Small intestine (tissue), 7 donors: ENCODE measurements around the gene PLIN5. TPM values are rescaled to one million over a fixed set of nuclear protein-coding genes. Genes with fewer than 3 reads are reported as not detected.
"Not testable (repeated sequence)": the region's sequence is repeated elsewhere in the genome, so short reads cannot be mapped to it uniquely, and the experiment has no call there.

ENCODE experiments used
- DNase-seq, 2 donors: peaks; one replicate each; pipeline versions ENCODE4 v3.0.0 to v3.0.0-alpha.2; 2013
- FAIRE-seq: peaks from 2 replicates; lab custom pipeline; 2012; peaks lifted over from hg19 to GRCh38; lab: Jason Lieb, UNC
- H3K27ac ChIP-seq, 3 donors: one replicate each; pipeline ENCODE4 v1.5.1; 2013; ENCODE audit warnings: low read length in 2 of 3, mild to moderate bottlenecking in 2 of 3, control low read depth in 1 of 3, inconsistent platforms in 1 of 3, low read depth in 1 of 3, moderate library complexity in 1 of 3
- H3K27me3 ChIP-seq, 3 donors: one replicate each; pipeline ENCODE4 v1.6.1; 2013; ENCODE audit warnings: low read length in 3 of 3, inconsistent platforms in 1 of 3; ENCODE audit not compliant: control insufficient read depth in 3 of 3, insufficient read depth in 3 of 3
- H3K36me3 ChIP-seq, 3 donors: one replicate each; pipeline ENCODE4 v1.6.1; 2013; ENCODE audit warnings: low read length in 3 of 3, inconsistent platforms in 1 of 3, low read depth in 1 of 3, mild to moderate bottlenecking in 1 of 3, moderate library complexity in 1 of 3; ENCODE audit not compliant: control insufficient read depth in 3 of 3, insufficient read depth in 2 of 3
- H3K4me1 ChIP-seq, 3 donors: one replicate each; pipeline ENCODE4 v1.6.1; 2013; ENCODE audit warnings: low read length in 2 of 3, inconsistent platforms in 1 of 3, low read depth in 1 of 3, mild to moderate bottlenecking in 1 of 3, moderate library complexity in 1 of 3; ENCODE audit not compliant: control insufficient read depth in 3 of 3, insufficient read depth in 2 of 3
- H3K4me3 ChIP-seq, 3 donors: one replicate each; pipeline ENCODE4 v1.5.1; 2013; ENCODE audit warnings: low read length in 3 of 3, control low read depth in 1 of 3, inconsistent platforms in 1 of 3, low read depth in 1 of 3, mild to moderate bottlenecking in 1 of 3, moderate library complexity in 1 of 3
- H3K9me3 ChIP-seq, 2 donors: one replicate each; pipeline ENCODE4 v1.6.1; 2013; ENCODE audit warnings: low read depth in 1 of 2, low read length in 1 of 2; ENCODE audit not compliant: control insufficient read depth in 2 of 2, insufficient read depth in 1 of 2
- WGBS, 3 donors: extraction: QIAGEN DNeasy Blood & Tissue Kit; methylation state at CpG; one replicate each; pipeline ENCODE4 v1.1.7; 2013; 5-methylcytosine and 5-hydroxymethylcytosine counted together
- polyA plus RNA-seq, 4 donors: library from polyadenylated mRNA; stranded (reverse) in 3 of 4; unstranded in 1 of 4; fragments of 200-250 nt in 3 of 4; fragments of 120-200 nt in 1 of 4; gene quantifications; one replicate each; pipeline versions ENCODE4 v1.2.1 to v1.2.3, GENCODE V29; 2013
- donor health status: healthy with polysubstance abuse.
- donor health status: control.
- donor health status: control.
- donor health status: Bipolar disorder and iron deficiency.
- donor health status: healthy.

Gene PLIN5
- polyA plus RNA-seq, 4 donors = 0.27 to 4.5 (median 1.9) TPM

DNA sequence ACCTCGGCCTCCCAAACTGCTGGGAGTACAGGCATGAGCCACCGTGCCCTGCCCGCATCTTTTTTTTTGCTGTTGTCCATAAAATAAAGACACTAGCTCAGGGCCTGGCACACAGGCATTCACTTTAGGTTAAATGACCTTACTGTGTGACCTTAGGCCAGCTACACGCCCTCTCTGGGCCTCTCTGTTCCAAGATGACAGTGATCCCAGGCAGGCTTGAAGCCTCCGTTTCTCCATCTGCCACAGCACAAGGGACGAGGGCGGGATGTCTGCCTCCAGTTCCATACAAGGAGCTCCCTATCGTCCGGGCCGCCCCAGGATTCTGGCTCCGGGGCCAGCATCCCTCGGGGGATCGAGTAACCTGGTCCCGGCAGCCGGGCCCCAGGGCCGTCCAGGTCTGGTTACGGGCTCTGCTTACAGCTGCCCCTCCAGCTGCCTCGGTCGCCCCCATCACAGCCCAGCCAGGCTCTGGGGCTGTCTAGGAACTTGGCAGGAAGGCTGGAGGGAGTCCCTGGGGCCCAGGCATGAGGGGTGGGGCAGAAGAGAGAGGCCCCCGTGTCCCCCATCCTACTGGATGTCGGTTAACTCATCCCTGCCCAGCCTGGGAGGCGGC is 36.4 kb upstream of the PLIN5 start:
- no peak for DNase-seq
- Histone ChIP-seq H3K27ac (no peak overlapping the region), H3K9me3 (no peaks in the 10 kb centered on the region), H3K36me3 (no peaks in the 10 kb centered on the region), H3K4me3 (no peak overlapping the region), H3K27me3 (peaks cover 0 to 28% (median 3%) of the 10 kb centered on the region in 3 donors), H3K4me1 (no peaks in the 10 kb centered on the region)
- FAIRE-seq = no peak
- 55 to 59% (median 55%) methylated on average over 22 of the region's 22 CpGs for WGBS, 3 donors

DNA sequence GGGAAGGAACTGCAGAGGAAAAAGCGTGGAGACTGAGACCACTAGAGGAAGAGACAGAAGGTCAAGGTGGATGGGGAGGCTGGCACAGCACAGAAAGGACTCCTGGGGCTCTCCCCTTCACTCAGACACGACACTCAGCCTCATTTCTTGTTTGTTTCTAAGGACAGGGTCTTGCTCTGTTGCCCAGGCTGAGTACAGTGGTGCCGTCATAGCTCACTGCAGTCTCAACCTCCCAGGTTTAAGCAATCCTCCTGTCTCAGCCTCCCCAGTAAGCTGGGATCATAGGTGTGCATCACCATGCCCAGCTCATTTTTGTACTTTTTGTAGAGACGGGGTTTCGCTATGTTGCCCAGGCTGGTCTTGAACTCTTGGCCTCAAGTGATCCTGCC is 35.9 kb upstream of the PLIN5 start:
- Histone ChIP-seq H3K27ac (no peak overlapping the region), H3K27me3 (peaks cover 0 to 23% (median 3%) of the 10 kb centered on the region in 3 donors), H3K4me1 (no peaks in the 10 kb centered on the region), H3K9me3 (no peaks in the 10 kb centered on the region), H3K36me3 (no peaks in the 10 kb centered on the region), H3K4me3 (no peak overlapping the region)
- WGBS, 3 donors = 72 to 81% (median 73%) methylated on average over 5 of the region's 5 CpGs
- FAIRE-seq (no peak), DNase-seq (no peak)

DNA sequence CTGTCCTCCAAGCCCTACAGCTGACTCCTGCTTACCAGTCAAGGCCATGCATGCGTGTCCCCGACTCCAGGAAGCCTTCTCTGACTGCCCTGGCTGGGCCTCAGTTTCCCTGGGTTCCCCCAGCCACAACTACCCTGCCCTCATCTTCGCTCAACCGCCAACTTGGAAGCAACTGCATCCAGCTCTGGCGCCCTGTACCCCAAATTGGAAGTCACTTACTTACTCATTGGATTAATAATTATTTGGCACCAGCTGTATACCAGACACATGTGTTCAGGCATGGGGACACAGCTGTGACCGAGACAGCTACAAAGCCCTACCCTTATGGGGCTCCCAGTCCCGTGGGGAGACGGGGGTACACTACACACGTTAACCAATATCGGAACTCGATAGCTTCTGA is 35.4 kb upstream of the PLIN5 start:
- 67 to 77% (median 72%) methylated on average over 11 of the region's 11 CpGs for WGBS, 3 donors
- Histone ChIP-seq H3K27ac (no peak overlapping the region), H3K9me3 (no peaks in the 10 kb centered on the region), H3K27me3 (peaks cover 0 to 18% (median 0%) of the 10 kb centered on the region in 3 donors), H3K4me1 (no peaks in the 10 kb centered on the region), H3K4me3 (no peak overlapping the region), H3K36me3 (no peaks in the 10 kb centered on the region)
- DNase-seq (no peak), FAIRE-seq (no peak)

DNA sequence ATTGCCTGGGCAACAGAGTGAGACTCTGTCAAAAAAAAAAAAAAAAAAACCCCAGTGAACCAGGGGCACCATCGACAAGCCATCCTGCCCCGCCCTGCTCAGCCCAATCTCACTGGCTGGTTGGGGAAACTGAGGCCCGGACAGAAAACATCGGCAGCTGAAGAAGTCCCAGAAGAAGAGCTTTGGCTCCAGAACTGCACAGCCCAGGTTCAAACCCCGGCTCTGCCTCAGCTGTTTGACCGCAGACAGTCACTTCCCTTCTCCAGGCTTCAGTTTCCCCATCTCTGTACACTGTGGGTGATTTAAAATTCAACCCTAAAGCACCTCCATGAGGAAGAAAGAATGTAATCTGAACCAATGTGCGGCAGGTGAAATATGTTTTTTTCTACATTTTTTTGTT is 33.9 kb upstream of the PLIN5 start:
- Histone ChIP-seq H3K4me1 (no peaks in the 10 kb centered on the region), H3K27me3 (peaks cover 0 to 4% (median 0%) of the 10 kb centered on the region in 3 donors), H3K27ac (no peak overlapping the region), H3K36me3 (no peaks in the 10 kb centered on the region), H3K9me3 (no peaks in the 10 kb centered on the region), H3K4me3 (no peak overlapping the region)
- WGBS, 3 donors = 70 to 77% (median 77%) methylated on average over 7 of the region's 7 CpGs
- FAIRE-seq (no peak), DNase-seq (no peak)

DNA sequence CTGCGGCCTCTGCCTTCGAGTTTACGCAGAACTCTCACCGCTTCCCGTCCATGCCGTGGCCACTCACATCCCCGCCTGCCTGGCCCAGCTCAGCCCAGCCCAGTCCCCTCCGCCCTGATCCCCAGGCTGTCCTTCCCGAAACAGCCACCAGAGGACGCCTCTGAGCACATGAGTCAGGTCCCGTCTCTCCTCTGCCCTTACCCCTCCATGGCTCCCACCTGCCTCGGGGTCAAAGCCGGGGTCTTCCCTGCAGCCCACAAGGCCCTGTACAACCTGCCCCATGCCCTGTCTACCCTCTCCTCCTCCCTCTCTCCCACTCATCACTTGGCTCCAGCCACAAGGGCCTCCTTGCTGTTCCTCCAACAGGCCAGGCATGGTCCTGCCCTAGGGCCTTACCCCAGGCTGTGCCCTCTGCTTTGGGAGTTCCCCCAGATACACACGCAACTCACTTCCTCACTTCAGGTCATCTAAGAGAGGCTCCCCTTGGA is 32.6 kb upstream of the PLIN5 start:
- Histone ChIP-seq H3K4me1 (no peaks in the 10 kb centered on the region), H3K9me3 (no peaks in the 10 kb centered on the region), H3K27me3 (no peaks in the 10 kb centered on the region), H3K27ac (no peak overlapping the region), H3K36me3 (no peaks in the 10 kb centered on the region), H3K4me3 (no peak overlapping the region)
- FAIRE-seq (no peak), DNase-seq (peak; percentile 32 to 47)
- 41 to 47% (median 43%) methylated on average over 14 of the region's 14 CpGs for WGBS, 3 donors

DNA sequence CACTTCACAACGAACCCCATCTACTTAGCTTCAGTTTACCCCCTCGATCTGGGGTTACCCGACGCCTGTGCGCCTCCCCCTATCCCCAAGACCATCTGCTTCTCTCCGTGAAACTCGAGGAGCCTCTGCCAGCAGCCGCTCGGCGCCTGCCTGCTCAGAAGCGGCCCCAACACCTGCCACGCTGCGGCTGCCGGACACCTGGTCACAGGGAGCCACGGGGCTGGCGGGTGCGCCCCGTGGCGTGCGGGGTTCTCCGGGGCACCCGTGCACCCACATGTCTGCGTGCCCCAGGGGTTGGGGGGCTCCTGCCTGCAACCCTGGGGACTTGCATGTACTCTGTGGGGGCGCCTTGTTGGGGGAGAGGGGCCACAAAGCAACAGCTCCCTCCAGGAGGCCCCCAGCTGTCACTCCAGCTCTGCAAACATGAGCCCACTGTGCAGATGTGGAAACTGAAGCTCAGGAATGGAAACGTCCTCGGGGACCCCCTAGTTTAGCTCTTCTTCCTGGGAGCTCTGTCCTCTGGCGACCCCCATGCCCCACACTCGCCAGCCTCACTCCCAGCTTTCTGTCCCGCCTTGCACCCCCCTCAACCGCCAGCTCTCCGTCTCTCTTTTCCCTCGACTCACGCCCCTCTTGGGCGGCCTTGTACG is 31.5 kb upstream of the PLIN5 start:
- no peaks in the 10 kb centered on the region for H3K9me3 ChIP-seq
- H3K36me3 ChIP-seq = no peaks in the 10 kb centered on the region
- WGBS, 3 donors = 75 to 84% (median 77%) methylated on average over 34 to 35 of the region's 35 CpGs
- H3K27me3 ChIP-seq = no peaks in the 10 kb centered on the region
- FAIRE-seq (no peak), DNase-seq (no peak)
- H3K4me3 ChIP-seq = no peak overlapping the region
- H3K27ac ChIP-seq = peak overlapping the region in 1 of 3 donors; percentile 45
- no peaks in the 10 kb centered on the region for H3K4me1 ChIP-seq

DNA sequence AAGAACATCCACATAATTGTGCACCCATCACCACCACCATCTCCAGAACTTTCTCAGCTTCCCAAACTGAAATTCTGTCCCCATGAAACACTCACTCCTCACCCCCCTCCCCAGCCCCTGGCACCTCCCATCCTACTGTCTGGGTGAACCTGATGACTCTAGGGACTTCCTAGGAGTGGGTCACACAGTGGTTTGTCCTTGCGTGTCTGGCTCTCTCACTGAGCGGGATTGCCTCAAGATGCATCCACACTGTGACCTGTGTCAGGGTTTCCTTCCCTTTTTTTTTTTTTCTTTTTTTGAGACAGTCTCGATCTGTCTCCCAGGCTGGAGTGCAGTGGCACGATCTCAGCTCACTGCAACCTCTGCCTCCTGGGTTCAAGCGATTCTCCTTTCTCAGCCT is 28.5 kb upstream of the PLIN5 start:
- not testable (repeated sequence) for FAIRE-seq, H3K27ac ChIP-seq, H3K27me3 ChIP-seq, H3K36me3 ChIP-seq, H3K9me3 ChIP-seq, DNase-seq, H3K4me1 ChIP-seq, H3K4me3 ChIP-seq
- WGBS, 3 donors = 64 to 82% (median 65%) methylated on average over 3 to 5 of the region's 5 CpGs

DNA sequence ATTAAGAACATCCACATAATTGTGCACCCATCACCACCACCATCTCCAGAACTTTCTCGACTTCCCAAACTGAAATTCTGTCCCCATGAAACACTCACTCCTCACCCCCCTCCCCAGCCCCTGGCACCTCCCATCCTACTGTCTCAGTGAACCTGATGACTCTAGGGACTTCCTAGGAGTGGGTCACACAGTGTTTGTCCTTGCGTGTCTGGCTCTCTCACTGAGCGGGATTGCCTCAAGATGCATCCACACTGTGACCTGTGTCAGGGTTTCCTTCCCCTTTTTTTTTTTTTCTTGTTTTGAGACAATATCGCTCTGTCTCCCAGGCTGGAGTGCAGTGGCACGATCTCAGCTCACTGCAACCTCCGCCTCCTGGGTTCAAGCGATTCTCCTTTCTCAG is 27.1 kb upstream of the PLIN5 start:
- WGBS, 3 donors = 69 to 89% (median 76%) methylated on average over 7 of the region's 7 CpGs
- not testable (repeated sequence) for DNase-seq, FAIRE-seq, H3K9me3 ChIP-seq, H3K4me3 ChIP-seq, H3K27ac ChIP-seq, H3K36me3 ChIP-seq, H3K27me3 ChIP-seq, H3K4me1 ChIP-seq
